GM18526 (cell line): ENCODE measurements around the gene SH3GLB1.

Experiments used
- POLR2A ChIP-seq: IDR thresholded peaks from 3 replicates; pipeline ENCODE4 v1.6.1; 2011; ENCODE audit not compliant: insufficient read length; ENCODE audit errors: extremely low read depth

The SH3GLB1 gene

GRCh38 chr1:86782482-86782881 is 78.1 kb downstream of the SH3GLB1 start:
- no peak for TF ChIP-seq POLR2A

GRCh38 chr1:86787621-86788020 is 83.2 kb downstream of the SH3GLB1 start:
- TF ChIP-seq POLR2A = no peak

GRCh38 chr1:86788300-86789206 is 84.2 kb downstream of the SH3GLB1 start:
- TF ChIP-seq POLR2A = no peak

GRCh38 chr1:86795316-86795715 is 90.9 kb downstream of the SH3GLB1 start:
- no peak for TF ChIP-seq POLR2A
